ENCODE data around the gene PXYLP1.

DNA sequence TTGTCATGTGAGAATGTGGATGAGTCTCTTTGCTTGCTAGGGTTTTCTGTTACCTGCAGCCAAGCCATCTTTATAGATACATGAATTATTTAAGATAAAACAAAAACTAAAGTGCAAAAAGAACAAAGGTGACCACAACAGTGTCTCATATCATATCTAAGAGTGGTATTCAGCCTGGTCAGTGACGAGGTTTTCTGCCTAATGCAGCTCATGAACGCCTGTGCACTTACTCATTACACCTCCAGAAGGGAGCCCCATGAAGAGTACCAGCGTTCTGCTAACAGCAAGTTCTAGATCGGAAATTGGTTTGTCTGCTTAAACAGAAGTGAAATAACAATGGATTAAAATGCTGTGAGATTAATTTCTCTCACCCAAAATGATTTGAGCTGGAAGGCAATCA, 19.2 kb downstream of the PXYLP1 start:
- no peak for TF ChIP-seq CTCF (conservative IDR thresholded peaks at IDR 0.05; ENCODE audit: low read length)
- TF ChIP-seq EZH2phosphoT487 (IDR thresholded peaks at IDR 0.05; ENCODE audit: borderline replicate concordance, low read depth, low read length) = no peak

Measured in OCI-LY7 (cell line).